NCI-H526 (cell line): ENCODE results near the gene GRIFIN.

ENCODE experiments used
- DNase-seq, 2 experiments: peaks; one replicate each; lab custom pipeline; 2025; lab: John Stamatoyannopoulos, UW

Gene GRIFIN

DNA sequence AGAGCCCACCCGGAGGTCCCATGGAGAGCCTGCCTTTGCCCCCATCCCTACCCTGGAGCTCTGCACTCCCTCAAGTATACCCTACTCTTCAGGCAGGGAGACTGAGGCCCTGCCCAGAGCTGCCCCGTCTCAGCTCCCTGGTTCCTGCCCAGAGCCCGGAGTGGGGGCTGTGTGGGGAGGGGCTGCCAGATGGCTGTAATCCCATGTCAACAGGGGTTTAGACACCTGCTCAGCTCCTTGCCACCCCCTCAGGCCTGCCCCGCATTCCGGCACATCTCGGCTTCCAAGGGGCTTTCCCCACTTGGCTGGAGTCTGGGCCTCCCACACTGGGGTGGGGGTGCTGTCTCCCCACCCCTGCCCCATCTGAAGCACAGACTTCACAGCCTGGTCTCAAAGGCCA is 22.5 kb upstream of the GRIFIN start:
- DNase-seq: no peak

DNA sequence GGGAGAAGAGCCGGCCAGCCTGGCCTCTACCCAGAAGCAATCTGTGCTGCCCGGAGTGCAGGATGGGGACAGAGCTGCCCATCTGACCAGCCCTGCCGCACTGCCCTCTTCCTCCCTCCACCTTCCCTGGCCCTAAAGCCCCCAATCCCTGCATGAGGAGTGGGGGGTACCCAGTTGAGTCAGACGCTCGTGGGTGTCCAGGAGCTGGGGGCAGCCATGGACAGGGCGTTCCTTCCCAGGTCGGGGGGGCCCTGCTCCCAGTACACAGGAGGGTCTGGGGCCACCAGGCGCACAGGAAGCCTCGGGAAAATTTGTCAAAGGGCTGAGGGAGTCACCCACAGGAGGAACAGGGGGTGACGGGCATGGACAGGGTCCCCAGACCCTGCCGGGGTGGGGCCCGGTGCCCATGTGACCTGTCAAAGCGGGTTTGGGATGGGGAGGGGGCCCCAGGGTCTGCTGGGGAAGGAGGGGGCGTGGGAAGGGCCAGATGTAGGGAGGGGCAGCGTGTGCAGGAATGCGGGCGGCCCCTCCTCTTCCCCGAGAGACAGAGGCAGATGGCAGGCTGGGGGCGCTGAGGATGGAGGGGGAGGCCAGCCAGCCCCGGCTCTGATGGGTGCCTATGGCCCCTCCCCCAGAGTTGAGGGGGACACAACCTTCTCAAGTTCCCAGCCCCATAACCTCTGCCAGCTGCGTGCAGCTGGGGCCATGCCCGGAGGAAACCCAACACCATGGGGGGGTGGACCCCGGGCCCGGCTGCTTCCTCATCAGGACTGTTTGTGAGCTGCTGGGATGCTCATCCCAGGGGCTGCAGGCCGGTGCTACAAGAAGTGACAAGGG is 21.5 kb upstream of the GRIFIN start:
- no peak for DNase-seq

DNA sequence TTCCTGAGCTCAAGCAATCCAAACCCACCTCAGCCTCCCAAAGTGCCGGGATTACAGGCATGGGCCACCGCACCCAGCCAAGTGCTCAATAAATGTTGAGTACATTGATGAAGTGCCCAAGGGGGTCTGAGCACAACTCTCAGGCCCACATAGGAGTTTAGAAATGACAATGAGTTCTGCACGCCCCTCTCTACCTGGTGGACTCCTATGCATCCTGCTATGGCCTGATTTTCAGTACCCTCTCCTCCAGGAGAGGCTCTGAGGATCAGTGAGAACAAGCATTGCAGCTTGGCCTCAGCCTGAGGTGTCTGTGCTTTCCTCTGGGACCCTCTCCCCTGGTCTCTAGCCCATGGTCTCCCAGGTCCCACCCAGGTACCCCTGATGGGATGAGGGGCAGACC is 20.9 kb upstream of the GRIFIN start:
- DNase-seq: no peak

DNA sequence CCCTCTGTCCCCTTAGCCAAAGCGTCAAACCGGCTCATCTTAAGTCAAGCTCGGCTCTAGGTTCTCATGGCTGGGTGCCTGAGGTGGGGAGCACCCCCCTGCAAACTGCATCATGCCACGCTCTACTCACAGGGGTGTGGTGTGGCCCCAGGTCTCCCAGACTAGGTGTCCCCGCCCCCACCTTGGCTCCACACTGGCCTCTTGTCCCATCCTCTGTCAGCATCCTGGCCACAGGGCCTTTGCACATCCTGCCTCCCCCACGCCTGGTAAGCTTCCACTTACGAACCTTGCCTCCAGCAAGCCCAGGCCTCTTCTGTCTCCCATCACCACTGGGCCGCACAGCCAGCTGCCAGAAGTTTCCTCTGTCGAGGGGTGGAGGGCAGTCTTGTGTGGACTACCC is 20.2 kb upstream of the GRIFIN start:
- DNase-seq: no peak

DNA sequence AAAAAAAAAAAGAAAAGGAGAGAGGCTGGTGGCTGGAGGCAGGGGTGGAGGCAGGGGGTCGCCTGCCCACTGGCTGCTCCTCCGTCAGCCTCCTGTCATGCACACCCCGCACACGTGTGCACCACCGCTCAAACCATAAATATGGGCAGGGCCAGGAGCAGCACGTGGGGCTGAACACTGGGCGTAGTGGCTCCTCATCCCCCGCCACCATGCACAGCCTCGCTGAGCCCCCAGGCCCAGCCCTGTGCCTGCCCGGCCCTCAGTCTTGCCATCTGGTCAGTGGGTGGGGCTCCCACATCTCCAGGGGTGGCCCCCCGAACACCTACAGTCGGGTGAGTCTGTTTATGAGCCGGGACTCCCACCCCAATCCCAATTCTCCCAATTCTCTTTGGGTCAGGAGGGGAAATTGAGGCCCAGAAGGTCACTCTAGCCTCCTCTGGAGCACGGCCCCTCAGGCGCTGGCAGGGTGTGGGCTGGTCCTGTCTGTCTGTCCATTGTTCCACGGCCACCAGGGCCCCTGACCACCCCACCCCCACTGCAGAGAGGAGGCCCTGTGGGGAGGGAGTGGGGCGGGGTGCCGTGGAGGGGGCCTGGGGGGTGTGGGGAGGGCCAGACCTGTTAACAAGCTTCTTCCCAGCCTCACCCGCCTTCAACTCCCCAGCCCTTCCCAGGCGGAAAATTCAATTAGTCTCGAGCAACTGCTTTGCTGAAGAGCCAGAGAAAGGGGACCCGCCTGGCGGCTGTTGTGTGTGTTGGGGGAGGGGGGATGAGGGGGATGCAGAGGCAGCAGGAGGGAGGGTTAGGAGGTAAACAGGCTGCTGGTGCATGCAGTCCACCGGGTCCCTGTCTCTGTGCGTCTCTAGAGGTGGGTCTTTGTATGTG is 19.5 kb upstream of the GRIFIN start:
- peak in 1 of 2 experiments; percentile 34 for DNase-seq

DNA sequence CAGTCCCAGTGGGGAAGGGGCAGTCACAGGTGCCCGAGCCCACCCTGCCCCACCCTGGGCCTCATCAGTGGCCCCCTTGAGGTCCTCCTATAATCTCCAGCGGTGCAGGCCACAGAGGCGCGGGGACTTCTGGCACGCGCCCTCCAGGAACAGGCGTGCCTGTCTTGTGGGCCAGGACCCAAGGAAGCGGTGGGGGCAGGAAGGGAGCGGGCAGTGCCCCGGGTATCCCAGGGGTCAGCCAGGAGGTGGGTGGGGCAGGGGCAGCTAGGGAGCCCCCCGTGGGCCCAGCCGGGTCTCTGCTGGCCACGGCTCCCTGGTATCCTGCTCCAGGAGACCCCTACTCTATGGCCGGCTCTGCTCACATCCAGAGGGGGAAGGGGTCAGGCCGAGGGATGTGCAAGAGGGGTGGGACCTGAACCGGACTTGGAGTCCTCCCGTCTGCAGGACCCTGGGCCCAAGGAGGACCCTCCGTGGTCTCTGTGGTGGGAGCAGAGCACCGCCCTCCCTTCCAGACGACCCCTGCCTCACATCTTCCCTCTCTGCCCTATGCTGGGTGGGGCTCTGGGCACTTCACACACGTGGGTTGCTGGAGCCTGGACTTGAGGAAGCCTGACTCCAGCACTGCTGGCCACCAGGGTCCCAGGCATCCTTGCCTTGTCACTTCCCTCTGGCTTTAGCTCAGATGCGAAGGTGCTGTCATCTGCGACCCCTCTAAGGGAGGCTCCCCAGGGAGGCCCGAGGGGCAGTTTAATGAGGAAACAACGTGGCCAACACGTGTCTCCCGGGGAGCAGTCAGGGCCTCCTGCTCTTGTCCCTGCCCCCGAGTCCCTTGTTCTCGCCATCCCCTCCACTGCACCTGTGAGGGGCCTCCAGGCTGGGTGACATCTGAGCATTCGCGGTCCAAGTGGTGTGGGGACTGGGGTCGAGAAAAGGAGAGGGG is 18.3 kb upstream of the GRIFIN start:
- DNase-seq: no peak

DNA sequence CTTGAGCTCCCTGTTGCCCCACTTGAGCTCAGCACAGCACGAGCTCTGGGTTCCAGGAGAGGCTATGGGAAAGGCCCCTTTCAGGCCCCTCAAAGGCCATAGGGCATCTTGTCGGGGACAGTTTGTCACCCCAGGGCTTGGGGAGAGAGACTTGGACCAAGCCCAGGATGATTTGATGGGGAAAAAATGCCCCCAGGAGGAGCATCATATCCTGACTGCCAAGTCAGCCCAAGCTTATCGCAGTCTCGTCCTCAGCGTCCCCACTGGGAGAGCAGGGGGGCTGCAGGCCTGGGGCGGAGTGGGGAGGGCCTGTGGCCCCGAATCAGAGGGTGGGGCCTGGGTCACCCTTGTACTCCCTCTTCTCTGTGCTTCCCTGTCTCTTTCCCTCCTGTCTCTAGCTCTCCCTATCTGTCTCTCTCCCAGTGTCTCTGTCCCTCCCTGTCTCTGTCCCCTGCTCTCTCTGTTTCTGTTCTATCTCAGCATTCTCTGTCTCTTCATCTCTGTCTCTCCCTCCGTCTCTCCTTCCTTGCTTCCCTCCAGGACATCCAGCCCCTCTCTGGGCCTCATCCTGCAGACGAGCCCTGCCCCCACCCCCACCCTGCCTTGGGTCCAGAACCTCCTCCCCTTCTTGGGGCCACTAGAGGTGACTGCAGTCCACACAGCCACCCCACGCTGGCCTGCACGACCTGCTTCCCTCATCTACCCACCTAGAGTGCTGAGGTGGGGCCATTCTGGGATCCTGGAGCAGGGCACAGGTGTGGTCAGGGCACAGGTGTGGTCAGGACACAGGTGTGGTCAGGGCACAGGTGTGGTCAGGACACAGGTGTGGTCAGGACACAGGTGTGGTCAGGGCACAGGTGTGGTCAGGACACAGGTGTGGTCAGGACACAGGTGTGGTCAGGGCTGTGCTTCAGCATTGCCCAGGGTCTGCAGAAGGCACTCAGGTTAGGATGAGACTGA is 17.3 kb upstream of the GRIFIN start:
- DNase-seq: no peak

DNA sequence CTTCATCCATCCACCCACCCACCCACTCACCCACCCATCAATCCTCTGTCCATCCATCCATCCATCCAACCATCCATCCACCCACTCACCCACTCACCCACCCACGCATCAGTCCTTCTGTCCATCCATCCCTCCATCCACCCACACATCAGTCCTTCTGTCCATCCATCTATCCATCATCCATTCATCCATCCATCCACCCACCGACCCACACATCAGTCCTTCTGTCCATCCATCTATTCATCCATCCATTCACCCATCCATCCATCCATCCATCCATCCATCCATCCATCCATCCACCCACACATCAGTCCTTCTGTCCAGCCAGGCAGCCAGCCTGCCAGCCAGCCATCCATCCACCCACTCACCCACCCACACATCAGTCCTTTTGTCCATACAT is 15.8 kb upstream of the GRIFIN start:
- no peak for DNase-seq

DNA sequence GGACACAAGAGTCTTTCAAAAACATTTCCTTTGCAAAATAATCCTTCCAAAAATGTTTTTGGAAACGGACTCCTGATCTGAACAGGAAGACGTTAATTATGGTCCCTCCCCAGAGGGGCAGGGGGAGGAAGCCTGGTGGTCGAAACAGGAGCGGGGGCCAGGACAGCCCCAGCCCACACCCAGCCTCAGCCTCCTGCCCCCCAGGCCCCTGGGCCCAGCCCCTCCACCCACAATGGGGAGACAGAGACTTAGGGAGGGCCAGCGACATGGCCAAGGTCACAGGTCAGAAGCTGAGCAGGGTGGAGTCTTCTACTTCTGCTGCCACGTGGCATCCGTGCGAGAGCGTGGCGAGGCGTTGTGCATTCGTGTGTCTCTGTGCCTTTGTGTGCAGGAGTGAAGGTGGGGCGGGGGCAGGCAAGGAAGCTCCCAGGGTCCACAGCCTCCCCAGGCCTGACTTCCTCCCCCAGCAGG is 14.0 kb upstream of the GRIFIN start:
- DNase-seq: no peak

DNA sequence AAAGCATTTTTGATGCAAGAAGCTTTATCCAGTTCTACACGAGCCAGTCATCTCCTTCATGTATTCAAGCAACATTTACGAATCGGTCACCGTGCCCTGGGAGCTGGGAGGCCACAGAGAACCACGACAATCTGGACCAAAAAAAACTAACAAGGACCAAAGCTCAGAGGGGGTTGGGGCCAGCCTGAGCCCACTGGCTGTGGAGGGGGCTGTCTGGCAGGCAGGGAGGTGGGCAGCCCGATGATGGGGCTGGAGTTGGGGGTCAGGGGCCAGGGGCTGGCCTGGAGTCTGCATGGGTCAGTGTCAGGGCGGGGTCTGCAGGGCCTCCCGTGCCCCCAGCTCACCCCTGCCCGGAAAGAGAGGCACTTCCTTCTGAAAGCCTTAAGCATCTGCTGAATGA is 12.5 kb upstream of the GRIFIN start:
- no peak for DNase-seq

DNA sequence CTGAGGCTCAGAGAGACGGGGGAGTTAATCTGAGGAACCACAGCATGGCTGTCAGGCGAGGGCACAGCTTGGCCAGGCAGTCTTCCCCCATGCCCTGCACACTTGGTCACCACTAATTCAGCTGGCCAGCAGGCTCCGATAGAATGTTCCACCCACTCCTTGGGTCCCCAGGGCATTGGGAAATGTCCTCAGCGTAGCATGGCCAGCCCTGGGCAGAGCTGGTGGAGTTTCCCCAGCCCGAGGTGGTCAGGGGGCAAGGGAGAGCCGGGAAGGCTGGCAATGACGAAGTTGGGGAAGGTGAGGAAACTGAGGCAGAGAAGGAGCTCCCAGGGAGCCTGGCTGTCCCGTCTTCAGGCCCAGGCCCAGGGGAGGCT is 12.1 kb upstream of the GRIFIN start:
- DNase-seq: no peak

DNA sequence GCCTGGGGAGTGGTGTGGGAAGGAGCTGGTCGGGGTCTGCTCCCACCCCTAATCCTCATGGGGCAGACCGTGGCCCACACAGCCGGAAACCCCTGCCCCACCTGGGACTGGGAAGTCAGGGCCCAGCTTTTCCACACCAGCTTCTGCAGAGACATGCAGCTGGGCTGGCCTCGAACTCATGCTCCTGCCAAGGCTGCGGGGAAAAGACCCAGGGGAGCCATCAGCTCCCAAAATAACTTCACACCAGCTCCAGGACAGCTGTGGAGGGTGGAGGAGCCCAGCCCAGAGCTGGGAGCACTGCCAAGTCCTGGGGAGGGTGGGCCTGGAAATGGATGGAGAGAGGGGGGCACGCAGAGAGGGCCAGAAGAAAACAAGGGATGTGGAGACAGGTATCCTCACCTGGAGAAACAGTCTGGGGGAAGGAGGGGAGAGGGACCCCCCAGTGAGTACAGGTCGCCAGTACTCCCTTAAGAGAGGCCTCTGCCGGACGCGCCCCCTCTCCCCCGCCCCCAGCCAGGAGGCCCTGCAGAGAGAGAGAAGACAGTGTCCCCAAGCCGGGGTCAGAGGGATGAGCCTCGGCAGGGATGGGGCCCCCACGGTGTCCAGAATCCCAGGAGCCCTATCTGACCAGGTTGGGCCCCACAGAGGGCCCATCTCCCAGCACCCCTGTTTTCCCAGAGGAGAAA is 11.5 kb upstream of the GRIFIN start:
- DNase-seq: no peak

DNA sequence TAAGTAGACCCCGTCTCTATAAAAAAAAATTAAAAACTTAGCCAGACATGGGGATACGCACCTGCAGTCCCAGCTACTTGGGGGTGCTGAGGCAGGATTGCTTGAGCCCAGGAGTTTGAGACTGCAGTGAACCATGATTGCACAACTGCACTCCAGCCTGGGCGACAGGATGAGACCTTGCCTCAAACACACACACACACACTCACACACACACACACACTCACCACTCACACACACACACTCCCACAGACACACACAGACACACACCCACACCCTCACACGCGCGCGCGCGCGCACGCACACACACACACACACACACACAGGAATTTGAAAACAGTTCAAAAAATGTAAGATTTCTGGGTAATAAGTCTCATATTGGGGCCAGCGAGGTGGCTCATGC is 8.7 kb upstream of the GRIFIN start:
- DNase-seq: no peak

DNA sequence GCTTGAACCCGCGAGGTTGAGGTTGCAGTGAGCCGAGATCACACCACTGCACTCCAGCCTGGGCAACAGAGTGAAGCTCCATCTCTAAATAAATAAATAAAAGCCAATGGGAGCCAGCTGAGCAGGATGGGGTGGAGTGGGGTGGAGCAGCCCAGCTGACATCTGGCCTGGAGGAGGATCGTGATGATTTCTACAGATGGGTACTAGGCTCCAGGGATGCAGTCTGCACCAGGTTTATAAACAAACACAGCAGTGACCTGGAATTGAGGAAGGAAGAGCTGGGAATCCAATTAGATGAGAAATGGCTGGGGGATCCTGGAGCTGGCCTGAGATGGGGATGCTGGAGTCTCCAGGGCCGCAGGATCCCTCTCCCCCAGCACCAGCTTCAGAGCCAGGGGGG is 7.3 kb upstream of the GRIFIN start:
- no peak for DNase-seq

DNA sequence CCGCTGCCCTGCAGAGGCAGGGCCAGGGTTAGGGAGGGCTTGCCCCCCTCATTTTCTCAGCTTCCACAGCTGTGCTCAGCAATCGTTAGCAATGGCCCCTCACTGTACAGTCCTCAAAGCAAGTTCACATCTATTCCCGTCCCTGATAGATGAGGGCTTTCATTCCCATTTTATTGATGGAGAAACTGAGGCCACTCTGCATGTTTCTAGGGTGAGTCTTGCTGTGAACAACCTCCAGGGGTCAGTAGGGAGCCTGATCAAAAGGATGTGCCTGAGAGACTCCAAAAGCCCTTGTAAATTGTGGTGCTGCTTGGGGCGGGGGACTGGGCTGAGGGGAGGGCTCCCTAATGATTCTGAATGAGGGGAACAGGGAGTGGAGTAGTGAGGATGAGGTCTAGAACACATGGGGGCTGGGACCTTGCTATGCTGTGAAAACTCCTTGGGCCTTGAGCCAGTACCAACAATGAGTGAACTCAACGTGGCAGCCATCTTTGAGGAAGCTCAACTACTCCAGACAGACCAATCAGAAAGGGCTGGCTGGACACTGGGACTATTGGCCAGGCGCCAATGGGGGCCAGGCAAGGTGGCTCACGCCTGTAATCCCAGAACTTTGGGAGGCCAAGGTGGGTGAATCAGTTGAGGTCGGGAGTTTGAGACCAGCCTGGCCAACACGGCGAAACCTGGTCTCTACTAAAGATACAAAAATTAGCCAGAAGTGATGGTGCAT is 6.7 kb upstream of the GRIFIN start:
- no peak for DNase-seq

DNA sequence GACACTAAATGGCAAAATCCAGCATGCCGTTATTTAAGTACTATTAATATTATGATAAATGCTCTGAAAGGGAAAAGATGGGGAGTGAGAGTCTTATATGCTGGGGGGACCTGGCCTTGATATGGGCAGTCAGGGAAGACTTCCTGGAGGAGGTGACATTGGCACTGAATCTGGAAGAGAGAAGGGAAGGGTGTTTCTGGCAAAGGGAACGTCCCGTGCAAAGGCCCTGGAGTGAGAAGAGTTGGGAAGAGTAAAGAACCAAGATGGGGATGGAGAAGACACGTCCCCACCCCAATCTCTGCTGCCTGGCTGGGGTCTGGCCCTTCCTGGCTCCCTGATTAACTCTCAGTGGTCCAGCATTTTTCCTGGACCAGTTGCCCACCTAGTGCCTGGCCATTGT is 5.0 kb upstream of the GRIFIN start:
- DNase-seq: no peak

DNA sequence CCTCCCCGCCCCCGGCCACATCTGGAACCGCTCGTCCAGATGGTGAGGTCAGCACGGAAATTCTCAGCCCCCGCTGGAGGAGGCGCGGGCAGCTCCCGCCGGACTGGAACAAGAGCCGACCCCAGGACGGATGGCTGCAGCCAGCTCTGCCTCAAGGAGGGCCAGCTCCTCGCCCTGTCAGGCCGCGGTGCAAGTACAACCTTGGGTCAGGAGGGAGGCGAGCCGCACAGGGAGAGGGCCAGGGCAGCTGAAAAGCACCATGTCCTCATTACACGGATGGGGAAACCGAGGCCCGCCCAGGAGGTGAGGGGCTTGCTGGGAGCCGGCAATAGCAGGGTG is 3.8 kb upstream of the GRIFIN start:
- DNase-seq: no peak

DNA sequence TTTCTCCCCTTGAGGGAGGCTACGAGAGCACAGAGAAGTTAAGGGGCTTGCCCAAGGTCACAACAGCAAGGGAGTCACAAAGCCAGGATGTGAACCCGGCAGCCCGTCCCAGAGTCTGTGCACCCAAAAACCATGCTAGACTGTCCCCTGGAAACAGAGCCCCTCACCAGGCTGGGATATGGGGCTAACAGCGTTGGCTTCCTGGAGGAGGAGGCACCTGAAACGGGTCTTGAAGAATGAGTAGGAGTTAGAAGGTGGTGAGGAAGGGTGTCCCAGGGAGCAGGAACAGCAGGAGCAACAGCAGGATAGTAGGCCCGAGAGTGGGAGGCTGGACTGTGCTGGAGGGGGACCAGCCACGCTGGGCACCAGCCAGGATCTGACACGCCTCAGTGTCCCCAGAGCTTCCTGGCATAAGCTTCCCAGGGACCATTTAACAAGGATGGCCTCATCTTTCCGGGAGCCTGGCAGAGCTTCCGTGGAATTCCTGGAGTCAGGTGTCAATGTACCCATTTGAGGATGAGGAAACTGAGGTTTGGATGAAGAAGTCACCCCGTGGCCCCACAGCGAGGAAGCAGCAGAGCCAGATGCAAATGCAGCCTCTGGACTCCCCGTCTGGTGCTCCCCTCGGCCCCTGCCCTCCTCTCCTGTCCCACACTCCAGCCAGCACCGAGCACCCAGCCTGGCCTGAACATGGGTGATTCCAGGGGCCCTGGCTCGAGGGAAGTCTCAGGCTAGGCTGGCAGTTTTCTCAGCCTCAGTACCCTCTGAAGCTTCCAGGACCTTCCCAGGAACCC is 3.3 kb upstream of the GRIFIN start:
- no peak for DNase-seq

DNA sequence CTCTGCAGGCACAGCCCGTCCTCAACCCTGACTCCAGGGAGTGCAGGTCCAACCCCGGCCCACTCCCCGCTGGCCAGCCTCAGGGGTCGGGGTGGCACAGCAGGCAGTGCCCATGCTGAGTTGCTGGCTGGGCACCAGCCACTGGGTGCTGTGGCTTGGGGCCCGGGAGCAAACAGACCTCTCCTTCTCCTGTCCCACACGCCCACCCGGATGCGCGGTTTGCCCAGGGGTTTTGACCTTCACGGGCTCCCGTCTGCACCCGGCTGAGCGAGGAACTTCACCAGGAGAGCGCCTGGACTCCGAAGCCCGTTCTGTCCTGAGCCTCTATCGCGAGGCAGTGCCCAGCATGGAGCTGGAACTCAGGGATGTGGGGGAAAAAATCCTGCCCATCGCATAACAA is 2.6 kb upstream of the GRIFIN start:
- DNase-seq: no peak
